C4-2B (cell line): Measurements from ENCODE around the gene NANOS3.

Experiments
- ZFX ChIP-seq: fragments of 450-650 bp; IDR thresholded peaks from 2 replicates; pipeline ENCODE4 v1.6.1; 2017
- TF ChIP-seq, protein P1 (sequence below): fragments of 450-650 bp; conservative IDR thresholded peaks from 2 replicates; pipeline ENCODE4 v1.5.1; 2017; ENCODE audit warnings: mild to moderate bottlenecking

DNA sequence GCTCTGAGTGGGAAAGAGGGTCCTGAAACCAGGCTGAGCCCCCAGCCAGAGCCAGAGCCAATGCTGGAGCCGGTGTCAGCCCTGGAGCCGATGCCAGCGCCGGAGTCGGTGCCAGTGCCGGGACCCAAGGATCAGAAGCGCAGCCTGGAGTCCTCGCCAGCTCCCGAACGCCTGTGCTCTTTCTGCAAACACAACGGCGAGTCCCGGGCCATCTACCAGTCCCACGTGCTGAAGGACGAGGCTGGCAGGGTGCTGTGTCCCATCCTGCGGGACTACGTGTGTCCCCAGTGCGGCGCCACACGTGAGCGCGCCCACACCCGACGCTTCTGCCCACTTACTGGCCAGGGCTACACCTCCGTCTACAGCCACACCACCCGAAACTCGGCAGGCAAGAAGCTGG is 369 bp downstream of the NANOS3 start:
- TF ChIP-seq, protein P1, sequence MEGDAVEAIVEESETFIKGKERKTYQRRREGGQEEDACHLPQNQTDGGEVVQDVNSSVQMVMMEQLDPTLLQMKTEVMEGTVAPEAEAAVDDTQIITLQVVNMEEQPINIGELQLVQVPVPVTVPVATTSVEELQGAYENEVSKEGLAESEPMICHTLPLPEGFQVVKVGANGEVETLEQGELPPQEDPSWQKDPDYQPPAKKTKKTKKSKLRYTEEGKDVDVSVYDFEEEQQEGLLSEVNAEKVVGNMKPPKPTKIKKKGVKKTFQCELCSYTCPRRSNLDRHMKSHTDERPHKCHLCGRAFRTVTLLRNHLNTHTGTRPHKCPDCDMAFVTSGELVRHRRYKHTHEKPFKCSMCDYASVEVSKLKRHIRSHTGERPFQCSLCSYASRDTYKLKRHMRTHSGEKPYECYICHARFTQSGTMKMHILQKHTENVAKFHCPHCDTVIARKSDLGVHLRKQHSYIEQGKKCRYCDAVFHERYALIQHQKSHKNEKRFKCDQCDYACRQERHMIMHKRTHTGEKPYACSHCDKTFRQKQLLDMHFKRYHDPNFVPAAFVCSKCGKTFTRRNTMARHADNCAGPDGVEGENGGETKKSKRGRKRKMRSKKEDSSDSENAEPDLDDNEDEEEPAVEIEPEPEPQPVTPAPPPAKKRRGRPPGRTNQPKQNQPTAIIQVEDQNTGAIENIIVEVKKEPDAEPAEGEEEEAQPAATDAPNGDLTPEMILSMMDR, result no peak
- no peak for TF ChIP-seq ZFX
